Lung microvascular endothelial cell (primary cell): ENCODE data around the gene C2orf72. TPM values are rescaled to one million over a fixed set of nuclear protein-coding genes. Genes with fewer than 3 reads are reported as not detected.
"Not testable (repeated sequence)": the region's sequence is repeated elsewhere in the genome, so short reads cannot be mapped to it uniquely, and the experiment has no call there.

Experiments
- DNase-seq, 2 donors: peaks; one replicate each; pipeline versions ENCODE4 v3.0.0 to v3.0.0-alpha.2; 2010; ENCODE audit warnings: low read depth in 2 of 2
- total RNA-seq: library from RNA; depleted of rRNA; stranded (reverse); fragments of >200 nt; gene quantifications from 2 replicates; pipeline ENCODE4 v1.2.1, GENCODE V29; 2014

Gene C2orf72
- total RNA-seq, 1 donor from 2014 or later: 3.4 TPM

DNA sequence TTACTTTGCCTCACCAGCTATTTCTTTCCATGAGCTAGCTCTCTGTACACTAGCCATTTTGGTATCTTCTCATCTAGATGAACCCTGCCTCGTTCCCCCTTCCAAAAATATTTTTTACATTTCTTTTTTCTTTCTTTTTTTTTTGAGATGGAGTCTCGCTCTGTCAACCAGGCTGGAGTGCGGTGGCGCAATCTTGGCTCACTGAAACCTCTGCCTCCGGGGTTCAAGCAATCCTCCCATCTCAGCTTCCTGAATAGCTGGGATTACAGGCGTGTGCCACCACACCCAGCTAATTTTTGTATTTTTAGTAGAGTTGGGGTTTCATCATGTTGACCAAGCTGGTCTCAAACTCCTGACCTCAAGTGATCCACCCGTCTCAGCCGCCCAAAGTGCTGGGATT is 30.2 kb downstream of the C2orf72 start:
- not testable (repeated sequence) for DNase-seq

DNA sequence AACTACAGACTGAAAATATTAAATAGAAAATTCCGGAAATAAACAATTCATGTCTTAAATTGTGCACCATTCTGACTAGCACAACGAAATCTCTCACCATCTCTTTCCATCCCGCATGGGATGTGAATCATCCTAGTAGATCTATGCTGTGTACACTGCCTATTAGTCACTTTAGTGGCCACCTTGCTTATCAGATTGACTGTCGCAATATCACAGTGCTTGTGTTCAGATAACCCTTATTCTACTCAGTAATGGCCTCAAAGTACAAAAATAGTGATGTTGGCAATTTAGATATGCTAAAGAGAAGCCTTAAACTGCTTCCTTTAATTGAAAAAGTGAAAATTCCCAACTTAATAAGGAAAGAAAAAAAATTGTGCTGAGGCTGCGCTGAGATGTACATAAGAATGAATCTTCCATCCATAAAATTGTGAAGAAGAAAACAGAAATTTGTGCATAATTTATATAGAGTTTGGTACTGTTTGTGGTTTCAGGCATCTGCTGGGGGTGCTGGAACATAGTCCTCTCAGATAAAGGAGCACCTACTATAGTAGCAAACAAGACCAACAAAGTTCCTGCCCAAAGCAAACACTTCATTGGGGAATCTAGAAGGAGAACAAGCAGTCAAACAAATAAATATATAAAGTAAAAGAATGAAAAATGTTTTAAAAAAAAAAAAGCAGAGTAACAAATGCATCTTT is 31.4 kb downstream of the C2orf72 start:
- peak; percentile 62 to 78 for DNase-seq

DNA sequence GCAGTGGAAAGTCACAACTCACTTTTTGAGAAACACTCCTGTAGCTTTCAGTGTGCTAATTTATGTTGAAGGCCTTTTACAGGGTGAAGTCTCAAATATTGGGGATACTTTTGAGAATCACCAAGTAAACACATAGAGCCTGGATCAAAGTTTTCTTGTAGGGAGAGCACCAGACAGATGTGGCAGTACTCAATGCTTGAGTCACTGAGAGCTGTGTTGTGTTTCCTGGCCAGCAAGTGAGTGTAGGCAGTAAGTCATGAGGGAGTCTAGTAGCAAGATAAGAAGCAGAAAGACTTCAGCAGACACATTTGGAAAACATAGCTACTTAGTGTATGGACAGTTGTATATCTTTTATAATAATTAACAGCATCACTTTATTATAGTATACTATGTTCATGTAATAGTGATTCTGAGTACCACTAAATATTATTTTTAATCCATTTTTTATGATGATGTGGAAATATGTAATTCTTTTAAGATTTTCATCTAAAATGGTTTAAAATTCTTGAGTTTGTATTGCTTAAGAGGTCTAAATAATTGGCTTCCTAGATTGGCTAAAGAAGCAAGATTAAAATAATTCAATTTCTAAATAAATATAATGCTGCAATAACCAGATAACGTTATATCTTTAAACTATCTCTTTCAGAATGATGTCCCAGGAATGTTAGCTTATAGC is 32.2 kb downstream of the C2orf72 start:
- peak in 1 of 2 donors; percentile 76 for DNase-seq

DNA sequence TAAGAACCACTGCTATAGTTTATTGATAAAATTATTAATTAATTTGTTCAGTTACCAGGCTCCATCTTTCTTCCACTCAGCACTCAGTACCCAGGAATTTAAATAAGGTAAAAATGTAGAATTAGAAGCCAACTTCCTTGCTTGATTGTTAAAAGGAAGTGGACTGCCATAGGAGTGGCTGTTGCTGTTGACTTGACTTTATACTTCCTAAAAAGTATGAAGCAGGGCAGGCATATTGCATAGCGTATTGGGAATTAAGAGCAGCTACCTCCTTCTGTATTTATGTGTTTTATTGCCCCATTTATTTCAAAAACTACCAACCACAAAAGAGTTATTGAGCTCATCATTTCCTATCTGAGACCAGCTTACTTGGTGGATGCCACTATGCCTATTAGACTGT is 47.2 kb downstream of the C2orf72 start:
- DNase-seq: no peak

DNA sequence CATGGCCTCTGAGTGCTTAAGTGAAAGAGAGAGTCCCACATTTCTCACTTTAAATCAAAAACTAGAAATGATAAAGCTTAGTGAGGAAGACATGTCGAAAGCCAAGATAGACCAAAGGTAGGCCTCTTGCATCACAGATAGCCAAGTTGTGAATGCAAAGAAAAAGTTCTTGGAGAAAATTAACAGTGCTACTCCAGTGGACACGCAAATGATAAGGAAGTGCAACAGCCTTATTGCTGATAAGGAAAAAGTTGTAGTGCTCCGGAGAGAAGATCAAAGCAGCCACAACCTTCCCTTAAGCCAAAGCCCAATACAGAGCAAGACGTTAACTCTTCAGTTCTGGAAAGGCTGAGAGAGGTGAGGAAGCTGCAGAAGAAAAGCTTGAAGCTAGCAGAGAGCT is 51.4 kb downstream of the C2orf72 start:
- DNase-seq: no peak

DNA sequence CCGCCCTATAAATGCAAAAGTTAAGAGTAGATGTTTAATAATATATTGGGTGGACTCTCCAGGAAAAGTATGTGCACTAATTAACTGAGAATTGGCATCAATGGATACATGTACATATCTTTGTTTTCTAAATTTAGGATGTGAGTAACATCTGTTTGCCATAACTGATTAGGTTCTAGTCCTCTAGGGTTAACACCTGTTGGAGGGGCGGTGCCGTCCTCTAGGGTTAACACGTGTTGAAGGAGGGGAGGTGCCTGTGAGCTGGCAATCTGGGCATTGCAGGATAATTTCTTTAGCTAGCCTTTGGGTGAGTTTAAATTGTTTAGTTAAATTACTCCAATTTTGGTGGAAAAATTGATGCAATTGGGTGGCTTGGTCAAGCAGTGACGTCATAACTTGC is 56.6 kb downstream of the C2orf72 start:
- no peak for DNase-seq

DNA sequence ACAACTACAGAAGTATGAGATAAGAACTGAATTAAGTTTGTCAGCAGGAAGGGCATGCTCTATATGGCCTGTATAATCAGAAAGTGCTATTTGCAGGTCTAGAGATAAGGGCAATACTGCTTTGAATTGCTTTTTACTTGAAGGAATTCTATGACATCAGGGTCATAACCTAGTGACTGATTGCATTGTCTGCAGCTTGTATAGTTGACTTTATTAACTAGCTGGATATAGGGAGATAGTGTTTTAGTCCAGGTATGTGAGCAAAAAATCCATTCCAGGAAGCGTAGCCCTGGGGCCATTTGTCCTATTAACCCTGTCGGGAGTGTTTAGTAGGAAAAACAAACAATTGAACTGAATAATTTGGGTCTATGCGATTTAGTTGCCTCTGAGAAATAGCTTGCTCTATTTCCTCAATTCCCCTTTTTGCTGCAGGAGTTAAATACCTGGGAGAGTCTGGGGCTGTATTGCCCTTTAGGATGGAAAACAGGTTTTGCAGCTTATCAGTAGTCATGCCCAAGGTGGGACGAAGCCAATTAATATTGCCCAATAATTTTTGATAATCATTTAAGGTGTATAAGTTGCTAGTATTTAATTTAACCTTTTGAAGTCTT is 57.5 kb downstream of the C2orf72 start:
- DNase-seq: no peak

Other genes starting within 250 kb of the C2orf72 start
- 26.4 and 91.7 TPM in 2 replicates for gene ITM2C, start 172.6 kb upstream of the C2orf72 start, total RNA-seq
- gene GPR55, start 112.3 kb upstream of the C2orf72 start, total RNA-seq: not detected in 2 replicates
- gene SPATA3, start 41.4 kb upstream of the C2orf72 start, total RNA-seq: not detected in 2 replicates
- gene PSMD1, start 19.3 kb downstream of the C2orf72 start, total RNA-seq: 103 and 115 TPM in 2 replicates
- 2.0 and 3.0 TPM in 2 replicates for gene HTR2B, start 87.5 kb downstream of the C2orf72 start, total RNA-seq
- gene ARMC9, start 161.1 kb downstream of the C2orf72 start, total RNA-seq: 3.5 and 4.2 TPM in 2 replicates